Subcutaneous abdominal adipose tissue (tissue), 5 donors: Measurements from ENCODE around the gene CCNDBP1.

ENCODE experiments used
- H3K27ac ChIP-seq: one replicate; pipeline ENCODE4 v1.7.0; 2013; ENCODE audit warnings: low read depth, mild to moderate bottlenecking, inconsistent platforms, low read length, moderate library complexity
- H3K27me3 ChIP-seq, 5 donors: one replicate each; pipeline ENCODE4 v1.7.0; 2013; ENCODE audit warnings: low read length in 5 of 5, inconsistent platforms in 1 of 5; ENCODE audit not compliant: control insufficient read depth in 5 of 5, insufficient read depth in 4 of 5
- H3K36me3 ChIP-seq, 5 donors: one replicate each; pipeline ENCODE4 v1.7.0; 2013; ENCODE audit warnings: low read length in 5 of 5; ENCODE audit not compliant: control insufficient read depth in 5 of 5, insufficient read depth in 5 of 5
- H3K4me1 ChIP-seq, 5 donors: one replicate each; pipeline ENCODE4 v1.7.0; 2013; ENCODE audit warnings: low read length in 5 of 5, mild to moderate bottlenecking in 3 of 5, moderate library complexity in 1 of 5; ENCODE audit not compliant: control insufficient read depth in 5 of 5, insufficient read depth in 5 of 5
- H3K4me3 ChIP-seq, 5 donors: one replicate each; pipeline ENCODE4 v1.7.0; 2013; ENCODE audit warnings: low read length in 5 of 5, low read depth in 1 of 5
- H3K9ac ChIP-seq, 5 donors: one replicate each; pipeline ENCODE4 v1.7.0; 2013; ENCODE audit warnings: low read length in 5 of 5, mild to moderate bottlenecking in 4 of 5, moderate library complexity in 3 of 5
- H3K9me3 ChIP-seq, 5 donors: one replicate each; pipeline ENCODE4 v1.7.0; 2013; ENCODE audit warnings: low read length in 5 of 5; ENCODE audit not compliant: control insufficient read depth in 5 of 5
- donor health status: healthy.
- donor health status: healthy.
- donor health status: healthy.
- donor health status: healthy.
- donor health status: healthy.

CCNDBP1 gene

GRCh38 chr15:43213466-43213865, 28.3 kb downstream of the CCNDBP1 start:
- Histone ChIP-seq H3K4me1 (peaks cover 2 to 9% (median 7%) of the 10 kb centered on the region in 5 donors), H3K27ac (no peak overlapping the region), H3K36me3 (no peaks in the 10 kb centered on the region), H3K27me3 (peaks cover 0 to 4% (median 0%) of the 10 kb centered on the region in 5 donors), H3K4me3 (no peak overlapping the region), H3K9me3 (no peaks in the 10 kb centered on the region), H3K9ac (no peak overlapping the region)

- H3K9me3 ChIP-seq: no peaks in the 10 kb centered on the region
- no peak overlapping the region for H3K27ac ChIP-seq
Measured at GRCh38 chr15:43214169-43214568, 29.0 kb downstream of the CCNDBP1 start.

GRCh38 chr15:43214592-43215295, 29.5 kb downstream of the CCNDBP1 start:
- Histone ChIP-seq H3K4me3 (no peak overlapping the region), H3K27ac (no peak overlapping the region), H3K36me3 (no peaks in the 10 kb centered on the region), H3K9ac (no peak overlapping the region), H3K27me3 (peaks cover 0 to 4% (median 0%) of the 10 kb centered on the region in 5 donors), H3K4me1 (peaks cover 0 to 11% (median 7%) of the 10 kb centered on the region in 5 donors), H3K9me3 (no peaks in the 10 kb centered on the region)

More at GRCh38 chr15:43214169-43214568, 29.0 kb downstream of the CCNDBP1 start:
- Histone ChIP-seq H3K9ac (no peak overlapping the region), H3K4me3 (no peak overlapping the region), H3K4me1 (peaks cover 0 to 8% (median 6%) of the 10 kb centered on the region in 5 donors), H3K27me3 (peaks cover 0 to 4% (median 0%) of the 10 kb centered on the region in 5 donors), H3K36me3 (no peaks in the 10 kb centered on the region)

GRCh38 chr15:43215961-43216360, 30.8 kb downstream of the CCNDBP1 start:
- Histone ChIP-seq H3K9me3 (no peaks in the 10 kb centered on the region), H3K36me3 (no peaks in the 10 kb centered on the region), H3K9ac (no peak overlapping the region), H3K4me1 (peaks cover 0 to 21% (median 18%) of the 10 kb centered on the region in 5 donors), H3K27ac (no peak overlapping the region), H3K27me3 (no peaks in the 10 kb centered on the region), H3K4me3 (no peak overlapping the region)

- Histone ChIP-seq H3K27ac (peak overlapping the region; percentile 55), H3K27me3 (no peaks in the 10 kb centered on the region), H3K36me3 (no peaks in the 10 kb centered on the region), H3K9me3 (no peaks in the 10 kb centered on the region), H3K4me1 (peaks cover 0 to 23% (median 19%) of the 10 kb centered on the region in 5 donors), H3K4me3 (no peak overlapping the region), H3K9ac (no peak overlapping the region)
Measured at GRCh38 chr15:43218908-43219706, 33.9 kb downstream of the CCNDBP1 start.

- no peaks in the 10 kb centered on the region for H3K9me3 ChIP-seq
- no peaks in the 10 kb centered on the region for H3K27me3 ChIP-seq
- peak overlapping the region; percentile 55 for H3K27ac ChIP-seq
- peaks cover 0 to 24% (median 19%) of the 10 kb centered on the region in 5 donors for H3K4me1 ChIP-seq
- no peaks in the 10 kb centered on the region for H3K36me3 ChIP-seq
- H3K4me3 ChIP-seq: peak overlapping the region in 1 of 5 donors; percentile 4
- H3K9ac ChIP-seq: peak overlapping the region in 1 of 5 donors; percentile 25
Measured at GRCh38 chr15:43219929-43220928, 35.0 kb downstream of the CCNDBP1 start.

- no peaks in the 10 kb centered on the region for H3K36me3 ChIP-seq
- peak within 1 kb of the TSS in 1 of 5 donors; percentile 25 for H3K9ac ChIP-seq
- H3K9me3 ChIP-seq: no peaks in the 10 kb centered on the region
- peaks cover 0 to 27% (median 19%) of the 10 kb centered on the region in 5 donors for H3K4me1 ChIP-seq
- peak within 1 kb of the TSS; percentile 63 for H3K27ac ChIP-seq
- H3K4me3 ChIP-seq: peak within 1 kb of the TSS in 1 of 5 donors; percentile 4
- no peaks in the 10 kb centered on the region for H3K27me3 ChIP-seq
Measured at GRCh38 chr15:43220991-43221403, 35.8 kb downstream of the CCNDBP1 start, which contains the start of gene EPB42. Gene EPB42 (minus strand): TSS chr15:43221018. CDS start chr15:43220825, 193 bp downstream.

- Histone ChIP-seq H3K4me3 (no peak overlapping the region), H3K27me3 (no peaks in the 10 kb centered on the region), H3K36me3 (no peaks in the 10 kb centered on the region), H3K9me3 (no peaks in the 10 kb centered on the region), H3K27ac (peak overlapping the region; percentile 63), H3K9ac (no peak overlapping the region), H3K4me1 (peaks cover 0 to 27% (median 19%) of the 10 kb centered on the region in 5 donors)
Measured at GRCh38 chr15:43221422-43221821, 36.2 kb downstream of the CCNDBP1 start.

- Histone ChIP-seq H3K4me3 (no peak overlapping the region), H3K27ac (no peak overlapping the region), H3K4me1 (peaks cover 0 to 23% (median 18%) of the 10 kb centered on the region in 5 donors), H3K36me3 (no peaks in the 10 kb centered on the region), H3K9me3 (no peaks in the 10 kb centered on the region), H3K27me3 (no peaks in the 10 kb centered on the region), H3K9ac (no peak overlapping the region)
Measured at GRCh38 chr15:43225201-43225949, 40.2 kb downstream of the CCNDBP1 start.
